ENCODE results near the gene COA6. TPM values are rescaled to one million over a fixed set of nuclear protein-coding genes. Genes with fewer than 3 reads are reported as not detected.

The COA6 gene
- total and polyA plus RNA-seq, 10 of the 15 experiments (the other 5 are each of a cell fraction or from before 2014, with no cell fraction given) = 49.9 to 178 (median 71.5) TPM

DNA sequence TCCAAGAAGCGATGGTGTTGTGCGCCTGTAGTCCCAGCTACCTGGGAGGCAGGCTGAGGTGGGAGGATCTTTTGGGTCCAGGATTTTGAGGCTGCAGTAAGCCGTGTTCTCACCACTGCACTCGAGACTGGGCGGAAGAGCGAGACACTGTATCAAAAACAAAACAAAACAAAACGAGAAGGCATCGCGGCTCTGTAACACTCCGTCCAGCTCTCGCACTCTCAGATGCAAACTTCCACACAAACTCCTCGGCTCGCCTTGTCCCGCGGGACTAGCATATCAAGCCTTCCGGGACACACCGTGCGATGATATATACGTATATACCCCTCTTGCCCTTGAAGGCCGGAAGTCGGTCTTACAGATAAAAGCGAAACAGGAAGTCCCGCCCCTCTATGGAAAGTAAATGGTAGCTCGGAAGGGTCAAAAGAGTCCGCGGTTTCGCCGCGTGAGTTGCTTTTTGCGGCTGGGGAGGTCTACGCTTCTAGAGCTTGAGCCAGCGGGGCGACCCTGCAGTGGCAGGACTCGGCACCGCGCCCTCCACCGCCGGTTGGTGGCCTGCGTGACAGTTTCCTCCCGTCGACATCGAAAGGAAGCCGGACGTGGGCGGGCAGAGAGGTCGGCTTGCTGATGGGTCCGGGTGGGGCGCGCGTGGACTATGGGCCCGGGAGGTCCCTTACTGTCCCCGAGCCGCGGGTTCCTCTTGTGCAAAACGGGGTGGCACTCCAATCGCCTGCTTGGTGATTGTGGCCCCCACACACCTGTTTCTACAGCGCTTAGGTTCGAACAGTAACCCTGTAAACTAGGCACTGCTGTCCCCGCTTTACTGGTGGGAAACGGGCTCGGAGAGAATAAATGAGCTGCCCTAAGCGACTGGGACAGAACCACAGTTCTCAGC, at the start of gene COA6 (continued):
- TF ChIP-seq, protein P1, sequence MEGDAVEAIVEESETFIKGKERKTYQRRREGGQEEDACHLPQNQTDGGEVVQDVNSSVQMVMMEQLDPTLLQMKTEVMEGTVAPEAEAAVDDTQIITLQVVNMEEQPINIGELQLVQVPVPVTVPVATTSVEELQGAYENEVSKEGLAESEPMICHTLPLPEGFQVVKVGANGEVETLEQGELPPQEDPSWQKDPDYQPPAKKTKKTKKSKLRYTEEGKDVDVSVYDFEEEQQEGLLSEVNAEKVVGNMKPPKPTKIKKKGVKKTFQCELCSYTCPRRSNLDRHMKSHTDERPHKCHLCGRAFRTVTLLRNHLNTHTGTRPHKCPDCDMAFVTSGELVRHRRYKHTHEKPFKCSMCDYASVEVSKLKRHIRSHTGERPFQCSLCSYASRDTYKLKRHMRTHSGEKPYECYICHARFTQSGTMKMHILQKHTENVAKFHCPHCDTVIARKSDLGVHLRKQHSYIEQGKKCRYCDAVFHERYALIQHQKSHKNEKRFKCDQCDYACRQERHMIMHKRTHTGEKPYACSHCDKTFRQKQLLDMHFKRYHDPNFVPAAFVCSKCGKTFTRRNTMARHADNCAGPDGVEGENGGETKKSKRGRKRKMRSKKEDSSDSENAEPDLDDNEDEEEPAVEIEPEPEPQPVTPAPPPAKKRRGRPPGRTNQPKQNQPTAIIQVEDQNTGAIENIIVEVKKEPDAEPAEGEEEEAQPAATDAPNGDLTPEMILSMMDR (IDR thresholded peaks at IDR 0.05 in 2 of 3, conservative IDR thresholded peaks at IDR 0.05 in 1 of 3; ENCODE audit: control insufficient read depth in 2 of 3, extremely low read depth in 1 of 3, insufficient read depth in 1 of 3, low read depth in 3 of 3, low read length in 3 of 3) = no peak; a peak in 1 of 6 replicates
- TF ChIP-seq BHLHE40 (IDR thresholded peaks at IDR 0.05; ENCODE audit: borderline replicate concordance in 1 of 2, low read depth in 2 of 2, low read length in 1 of 2) (peak; percentile 98 to 99), SMAD5 (IDR thresholded peaks at IDR 0.05; ENCODE audit: low read depth) (peak; percentile 70; the same call in 1 of the 2 replicates), SP1 (IDR thresholded peaks at IDR 0.05; ENCODE audit: low read depth, low read length) (peak; percentile 79), ZNF207 (IDR thresholded peaks at IDR 0.05; ENCODE audit: borderline replicate concordance) (peak; percentile 97), RFX5 (IDR thresholded peaks at IDR 0.05; ENCODE audit: low read depth, low read length) (no peak), NFYB (IDR thresholded peaks at IDR 0.05; ENCODE audit: insufficient read depth, low read depth, low read length) (no peak), RELA (IDR thresholded peaks at IDR 0.05; ENCODE audit: borderline replicate concordance, partially characterized antibody) (peak; percentile 88), EED (IDR thresholded peaks at IDR 0.05; ENCODE audit: low read depth) (peak; percentile 32), POLR2A (IDR thresholded peaks at IDR 0.05; ENCODE audit: low read depth, low read length) (peak; percentile 90), WRNIP1 (IDR thresholded peaks at IDR 0.05; ENCODE audit: borderline replicate concordance, low read depth, low read length) (no peak), ETV6 (conservative IDR thresholded peaks at IDR 0.05 in 1 of 2, IDR thresholded peaks at IDR 0.05 in 1 of 2; ENCODE audit: borderline replicate concordance in 1 of 2, low read depth in 1 of 2) (peak in 1 of 2 experiments; percentile 62; a peak in 1 of 4 replicates), NR2F1 (conservative IDR thresholded peaks at IDR 0.05) (peak; percentile 84), TAF1 (IDR thresholded peaks at IDR 0.05; ENCODE audit: borderline replicate concordance, low read depth, low read length) (peak; percentile 78), ZNF384 (IDR thresholded peaks at IDR 0.05; ENCODE audit: borderline replicate concordance, low read depth, low read length) (no peak), RCOR1 (conservative IDR thresholded peaks at IDR 0.05; ENCODE audit: low read depth, low read length) (0 out of 2 replicates have a peak, but pooled peaks have one; percentile 75), SRF (IDR thresholded peaks at IDR 0.05; ENCODE audit: low read depth in 2 of 2, low read length in 2 of 2) (peak in 1 of 2 experiments; percentile 74; a peak in 3 of 4 replicates), NBN (IDR thresholded peaks at IDR 0.05) (peak; percentile 95)
- TF ChIP-seq, protein P2, sequence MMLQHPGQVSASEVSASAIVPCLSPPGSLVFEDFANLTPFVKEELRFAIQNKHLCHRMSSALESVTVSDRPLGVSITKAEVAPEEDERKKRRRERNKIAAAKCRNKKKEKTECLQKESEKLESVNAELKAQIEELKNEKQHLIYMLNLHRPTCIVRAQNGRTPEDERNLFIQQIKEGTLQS (IDR thresholded peaks at IDR 0.05; ENCODE audit: borderline replicate concordance, extremely low read depth, low read depth, low read length) = no peak
- TF ChIP-seq, protein P3, sequence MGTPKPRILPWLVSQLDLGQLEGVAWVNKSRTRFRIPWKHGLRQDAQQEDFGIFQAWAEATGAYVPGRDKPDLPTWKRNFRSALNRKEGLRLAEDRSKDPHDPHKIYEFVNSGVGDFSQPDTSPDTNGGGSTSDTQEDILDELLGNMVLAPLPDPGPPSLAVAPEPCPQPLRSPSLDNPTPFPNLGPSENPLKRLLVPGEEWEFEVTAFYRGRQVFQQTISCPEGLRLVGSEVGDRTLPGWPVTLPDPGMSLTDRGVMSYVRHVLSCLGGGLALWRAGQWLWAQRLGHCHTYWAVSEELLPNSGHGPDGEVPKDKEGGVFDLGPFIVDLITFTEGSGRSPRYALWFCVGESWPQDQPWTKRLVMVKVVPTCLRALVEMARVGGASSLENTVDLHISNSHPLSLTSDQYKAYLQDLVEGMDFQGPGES (IDR thresholded peaks at IDR 0.05) = peak; percentile 61
- TF ChIP-seq, protein P4, sequence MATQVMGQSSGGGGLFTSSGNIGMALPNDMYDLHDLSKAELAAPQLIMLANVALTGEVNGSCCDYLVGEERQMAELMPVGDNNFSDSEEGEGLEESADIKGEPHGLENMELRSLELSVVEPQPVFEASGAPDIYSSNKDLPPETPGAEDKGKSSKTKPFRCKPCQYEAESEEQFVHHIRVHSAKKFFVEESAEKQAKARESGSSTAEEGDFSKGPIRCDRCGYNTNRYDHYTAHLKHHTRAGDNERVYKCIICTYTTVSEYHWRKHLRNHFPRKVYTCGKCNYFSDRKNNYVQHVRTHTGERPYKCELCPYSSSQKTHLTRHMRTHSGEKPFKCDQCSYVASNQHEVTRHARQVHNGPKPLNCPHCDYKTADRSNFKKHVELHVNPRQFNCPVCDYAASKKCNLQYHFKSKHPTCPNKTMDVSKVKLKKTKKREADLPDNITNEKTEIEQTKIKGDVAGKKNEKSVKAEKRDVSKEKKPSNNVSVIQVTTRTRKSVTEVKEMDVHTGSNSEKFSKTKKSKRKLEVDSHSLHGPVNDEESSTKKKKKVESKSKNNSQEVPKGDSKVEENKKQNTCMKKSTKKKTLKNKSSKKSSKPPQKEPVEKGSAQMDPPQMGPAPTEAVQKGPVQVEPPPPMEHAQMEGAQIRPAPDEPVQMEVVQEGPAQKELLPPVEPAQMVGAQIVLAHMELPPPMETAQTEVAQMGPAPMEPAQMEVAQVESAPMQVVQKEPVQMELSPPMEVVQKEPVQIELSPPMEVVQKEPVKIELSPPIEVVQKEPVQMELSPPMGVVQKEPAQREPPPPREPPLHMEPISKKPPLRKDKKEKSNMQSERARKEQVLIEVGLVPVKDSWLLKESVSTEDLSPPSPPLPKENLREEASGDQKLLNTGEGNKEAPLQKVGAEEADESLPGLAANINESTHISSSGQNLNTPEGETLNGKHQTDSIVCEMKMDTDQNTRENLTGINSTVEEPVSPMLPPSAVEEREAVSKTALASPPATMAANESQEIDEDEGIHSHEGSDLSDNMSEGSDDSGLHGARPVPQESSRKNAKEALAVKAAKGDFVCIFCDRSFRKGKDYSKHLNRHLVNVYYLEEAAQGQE (IDR thresholded peaks at IDR 0.05; ENCODE audit: low read depth, low read length) = no peak

All from GM12878 (cell line).